GM20000 (cell line): ENCODE results near the gene DIS3.
A peak's percentile ranks its signal among the peaks of the same experiment; 100 is the strongest.
"Not testable (repeated sequence)": the region's sequence is repeated elsewhere in the genome, so short reads cannot be mapped to it uniquely, and the experiment has no call there.

ENCODE experiments used
- DNase-seq: peaks from one replicate; pipeline ENCODE4 v3.0.0; 2012; ENCODE audit warnings: low spot score
- CTCF ChIP-seq: IDR thresholded peaks from 2 replicates; pipeline ENCODE4 v1.5.1; 2012; ENCODE audit warnings: mild to moderate bottlenecking, control low read depth; ENCODE audit errors: extremely low read depth, missing control alignments

DIS3 gene

GRCh38 chr13:72781451-72782439 is at the start of gene DIS3, which contains the start of gene PIBF1:
DIS3 (minus strand) TSS chr13:72781900; CDS start chr13:72781832, 68 bp downstream.
PIBF1 (plus strand) TSS chr13:72782133; CDS start chr13:72783470, 1,337 bp downstream.
- DNase-seq, result peak; percentile 95
- no peak for TF ChIP-seq CTCF

GRCh38 chr13:72823724-72824123 is 42.0 kb upstream of the DIS3 start:
- DNase-seq, result no peak
- TF ChIP-seq CTCF, result no peak

GRCh38 chr13:72823081-72823480 is 41.4 kb upstream of the DIS3 start:
- DNase-seq, result no peak
- no peak for TF ChIP-seq CTCF

GRCh38 chr13:72820898-72821279 is 39.2 kb upstream of the DIS3 start:
- no peak for TF ChIP-seq CTCF
- DNase-seq, result no peak

GRCh38 chr13:72820156-72820897 is 38.6 kb upstream of the DIS3 start:
- DNase-seq, result no peak
- no peak for TF ChIP-seq CTCF

- TF ChIP-seq CTCF, result no peak
- peak; percentile 6 for DNase-seq
These were observed 27.3 kb upstream of the DIS3 start for GRCh38 chr13:72808917-72809500.

- DNase-seq, result not testable (repeated sequence)
These were observed 24.8 kb upstream of the DIS3 start for GRCh38 chr13:72806514-72806913.
